ENCODE data around the gene TTC27.

Gene TTC27

GRCh38 chr2:32732120-32732519 is 104.3 kb downstream of the TTC27 start:
- in situ Hi-C loops (cut with HindIII; ENCODE audit: low pct_ligation_motif_present, low sequenced_read_pairs): no loop called here
- TF ChIP-seq CTCF (IDR thresholded peaks at IDR 0.05; ENCODE audit: low read depth, low read length, missing control alignments): no peak
- H3K36me3 ChIP-seq (replicated peaks): no peaks in the 10 kb centered on the region
- H3K27me3 ChIP-seq (replicated peaks): no peaks in the 10 kb centered on the region
- H3K4me3 ChIP-seq (ENCODE audit: low read depth, low read length): no peak overlapping the region
- no peak for DNase-seq
- H3K27ac ChIP-seq: no peak overlapping the region

GRCh38 chr2:32732912-32733472 is 105.1 kb downstream of the TTC27 start:
- TF ChIP-seq CTCF (IDR thresholded peaks at IDR 0.05; ENCODE audit: low read depth, low read length, missing control alignments): no peak
- no peak for DNase-seq
- Histone ChIP-seq H3K27ac (no peak overlapping the region), H3K36me3 (replicated peaks) (no peaks in the 10 kb centered on the region), H3K4me3 (ENCODE audit: low read depth, low read length) (no peak overlapping the region), H3K27me3 (replicated peaks) (no peaks in the 10 kb centered on the region)
- in situ Hi-C loops (cut with HindIII; ENCODE audit: low pct_ligation_motif_present, low sequenced_read_pairs): no loop called here

- in situ Hi-C loops (cut with HindIII; ENCODE audit: low pct_ligation_motif_present, low sequenced_read_pairs): no loop called here
- no peak overlapping the region for H3K27ac ChIP-seq
- H3K27me3 ChIP-seq (replicated peaks): no peaks in the 10 kb centered on the region
- H3K36me3 ChIP-seq (replicated peaks): no peaks in the 10 kb centered on the region
- no peak for DNase-seq
- no peak overlapping the region for H3K4me3 ChIP-seq (ENCODE audit: low read depth, low read length)
- TF ChIP-seq CTCF (IDR thresholded peaks at IDR 0.05; ENCODE audit: low read depth, low read length, missing control alignments): no peak
Measured at GRCh38 chr2:32735348-32735747, 107.5 kb downstream of the TTC27 start.

GRCh38 chr2:32738939-32739338 is 111.1 kb downstream of the TTC27 start:
- Histone ChIP-seq H3K36me3 (replicated peaks) (no peaks in the 10 kb centered on the region), H3K4me3 (ENCODE audit: low read depth, low read length) (no peak overlapping the region), H3K27ac (no peak overlapping the region), H3K27me3 (replicated peaks) (no peaks in the 10 kb centered on the region)
- DNase-seq: no peak
- in situ Hi-C loops (cut with HindIII; ENCODE audit: low pct_ligation_motif_present, low sequenced_read_pairs): no loop called here
- no peak for TF ChIP-seq CTCF (IDR thresholded peaks at IDR 0.05; ENCODE audit: low read depth, low read length, missing control alignments)

- Histone ChIP-seq H3K27me3 (replicated peaks) (no peaks in the 10 kb centered on the region), H3K4me3 (ENCODE audit: low read depth, low read length) (no peak overlapping the region), H3K27ac (no peak overlapping the region), H3K36me3 (replicated peaks) (no peaks in the 10 kb centered on the region)
- no peak for TF ChIP-seq CTCF (IDR thresholded peaks at IDR 0.05; ENCODE audit: low read depth, low read length, missing control alignments)
- DNase-seq: no peak
- in situ Hi-C loops (cut with HindIII; ENCODE audit: low pct_ligation_motif_present, low sequenced_read_pairs): no loop called here
Measured at GRCh38 chr2:32739664-32740063, 111.8 kb downstream of the TTC27 start.

- in situ Hi-C loops (cut with HindIII; ENCODE audit: low pct_ligation_motif_present, low sequenced_read_pairs): no loop called here
- Histone ChIP-seq H3K4me3 (ENCODE audit: low read depth, low read length) (no peak overlapping the region), H3K27ac (no peak overlapping the region), H3K27me3 (replicated peaks) (no peaks in the 10 kb centered on the region), H3K36me3 (replicated peaks) (no peaks in the 10 kb centered on the region)
- no peak for TF ChIP-seq CTCF (IDR thresholded peaks at IDR 0.05; ENCODE audit: low read depth, low read length, missing control alignments)
- no peak for DNase-seq
Measured at GRCh38 chr2:32741575-32741974, 113.7 kb downstream of the TTC27 start.

Measured in brain microvascular endothelial cell (primary cell).